ENCODE results near the gene TRAPPC14.

TRAPPC14 gene

DNA sequence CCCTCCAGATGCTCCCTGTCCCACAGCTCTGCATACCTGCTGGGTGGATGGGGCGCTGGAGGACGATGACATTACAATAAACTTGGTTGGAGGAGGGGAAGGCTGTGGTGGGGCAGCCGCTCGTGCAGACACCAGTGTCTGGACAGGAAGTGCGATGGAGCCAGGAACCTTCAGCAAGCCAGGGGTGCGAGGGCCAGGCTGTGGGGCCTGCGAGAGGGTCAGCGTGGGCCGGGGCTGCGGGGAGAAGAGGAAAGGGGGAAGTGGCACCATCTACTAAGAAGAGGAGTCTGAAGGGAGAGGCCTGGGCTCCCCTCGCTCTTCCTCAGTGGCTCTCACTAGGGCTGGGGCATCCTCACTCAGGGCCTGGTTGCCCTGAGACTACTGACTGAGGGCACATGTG lies 50.6 kb downstream of the TRAPPC14 start:
- DNase-seq (ENCODE audit: low read depth): no peak
- TF ChIP-seq, protein P1, sequence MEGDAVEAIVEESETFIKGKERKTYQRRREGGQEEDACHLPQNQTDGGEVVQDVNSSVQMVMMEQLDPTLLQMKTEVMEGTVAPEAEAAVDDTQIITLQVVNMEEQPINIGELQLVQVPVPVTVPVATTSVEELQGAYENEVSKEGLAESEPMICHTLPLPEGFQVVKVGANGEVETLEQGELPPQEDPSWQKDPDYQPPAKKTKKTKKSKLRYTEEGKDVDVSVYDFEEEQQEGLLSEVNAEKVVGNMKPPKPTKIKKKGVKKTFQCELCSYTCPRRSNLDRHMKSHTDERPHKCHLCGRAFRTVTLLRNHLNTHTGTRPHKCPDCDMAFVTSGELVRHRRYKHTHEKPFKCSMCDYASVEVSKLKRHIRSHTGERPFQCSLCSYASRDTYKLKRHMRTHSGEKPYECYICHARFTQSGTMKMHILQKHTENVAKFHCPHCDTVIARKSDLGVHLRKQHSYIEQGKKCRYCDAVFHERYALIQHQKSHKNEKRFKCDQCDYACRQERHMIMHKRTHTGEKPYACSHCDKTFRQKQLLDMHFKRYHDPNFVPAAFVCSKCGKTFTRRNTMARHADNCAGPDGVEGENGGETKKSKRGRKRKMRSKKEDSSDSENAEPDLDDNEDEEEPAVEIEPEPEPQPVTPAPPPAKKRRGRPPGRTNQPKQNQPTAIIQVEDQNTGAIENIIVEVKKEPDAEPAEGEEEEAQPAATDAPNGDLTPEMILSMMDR (conservative IDR thresholded peaks at IDR 0.05; ENCODE audit: low read depth, low read length): no peak
- no peak overlapping the region for H3K4me3 ChIP-seq (ENCODE audit: low read length)

- TF ChIP-seq, protein P1 (conservative IDR thresholded peaks at IDR 0.05; ENCODE audit: low read depth, low read length): no peak
- H3K4me3 ChIP-seq (ENCODE audit: low read length): no peak overlapping the region
- no peak for DNase-seq (ENCODE audit: low read depth)
These were observed 51.3 kb downstream of the TRAPPC14 start for GRCh38 chr7:100107125-100107737.

- DNase-seq (ENCODE audit: low read depth): no peak
- TF ChIP-seq, protein P1 (conservative IDR thresholded peaks at IDR 0.05; ENCODE audit: low read depth, low read length): no peak
- H3K4me3 ChIP-seq (ENCODE audit: low read length): no peak overlapping the region
These were observed 51.9 kb downstream of the TRAPPC14 start for GRCh38 chr7:100106633-100107032.

- no peak overlapping the region for H3K4me3 ChIP-seq (ENCODE audit: low read length)
- DNase-seq (ENCODE audit: low read depth): no peak
- TF ChIP-seq, protein P1 (conservative IDR thresholded peaks at IDR 0.05; ENCODE audit: low read depth, low read length): no peak
These were observed 53.0 kb downstream of the TRAPPC14 start for GRCh38 chr7:100105534-100105933.

Measured in retinal pigment epithelial cell (primary cell).